NCI-H128 (cell line): ENCODE data around the gene SARS1.

Experiments used
- DNase-seq: peaks from one replicate; lab custom pipeline; 2025; ENCODE audit not compliant: unreplicated experiment; lab: John Stamatoyannopoulos, UW

The SARS1 gene

DNA sequence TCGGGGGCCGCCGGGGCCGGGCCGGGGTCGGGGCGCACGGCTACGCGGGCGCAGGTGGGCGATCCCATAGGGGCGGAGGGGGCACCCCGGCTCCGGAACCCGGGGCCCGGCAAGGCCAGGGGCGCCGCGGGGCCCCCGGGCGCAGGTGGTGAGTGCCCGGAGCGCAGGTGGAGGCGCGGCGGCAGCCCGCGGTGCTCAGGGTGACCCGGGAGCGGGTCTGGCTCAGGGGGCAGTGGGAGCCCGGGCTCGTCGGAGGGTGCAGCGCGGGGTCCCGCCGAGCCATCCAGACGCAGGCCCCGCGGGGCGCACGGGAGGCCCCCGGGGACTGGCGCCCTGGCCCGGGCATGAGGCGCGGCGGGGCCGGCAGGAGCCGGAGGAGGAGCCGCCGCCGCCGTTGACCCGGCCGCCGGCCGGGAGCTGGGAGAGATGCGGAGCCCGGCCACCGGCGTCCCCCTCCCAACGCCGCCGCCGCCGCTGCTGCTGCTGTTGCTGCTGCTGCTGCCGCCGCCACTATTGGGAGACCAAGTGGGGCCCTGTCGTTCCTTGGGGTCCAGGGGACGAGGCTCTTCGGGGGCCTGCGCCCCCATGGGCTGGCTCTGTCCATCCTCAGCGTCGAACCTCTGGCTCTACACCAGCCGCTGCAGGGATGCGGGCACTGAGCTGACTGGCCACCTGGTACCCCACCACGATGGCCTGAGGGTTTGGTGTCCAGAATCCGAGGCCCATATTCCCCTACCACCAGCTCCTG lies 36.1 kb downstream of the SARS1 start:
- no peak for DNase-seq

DNA sequence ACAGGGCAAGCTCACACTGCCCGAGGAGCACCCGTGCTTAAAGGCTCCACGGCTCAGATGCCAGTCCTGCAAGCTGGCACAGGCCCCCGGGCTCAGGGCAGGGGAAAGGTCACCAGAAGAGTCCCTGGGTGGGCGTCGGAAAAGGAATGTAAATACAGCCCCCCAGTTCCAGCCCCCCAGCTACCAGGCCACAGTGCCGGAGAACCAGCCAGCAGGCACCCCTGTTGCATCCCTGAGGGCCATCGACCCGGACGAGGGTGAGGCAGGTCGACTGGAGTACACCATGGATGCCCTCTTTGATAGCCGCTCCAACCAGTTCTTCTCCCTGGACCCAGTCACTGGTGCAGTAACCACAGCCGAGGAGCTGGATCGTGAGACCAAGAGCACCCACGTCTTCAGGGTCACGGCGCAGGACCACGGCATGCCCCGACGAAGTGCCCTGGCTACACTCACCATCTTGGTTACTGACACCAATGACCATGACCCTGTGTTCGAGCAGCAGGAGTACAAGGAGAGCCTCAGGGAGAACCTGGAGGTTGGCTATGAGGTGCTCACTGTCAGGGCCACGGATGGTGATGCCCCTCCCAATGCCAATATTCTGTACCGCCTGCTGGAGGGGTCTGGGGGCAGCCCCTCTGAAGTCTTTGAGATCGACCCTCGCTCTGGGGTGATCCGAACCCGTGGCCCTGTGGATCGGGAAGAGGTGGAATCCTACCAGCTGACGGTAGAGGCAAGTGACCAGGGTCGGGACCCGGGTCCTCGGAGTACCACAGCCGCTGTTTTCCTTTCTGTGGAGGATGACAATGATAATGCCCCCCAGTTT lies 36.9 kb downstream of the SARS1 start:
- DNase-seq, result no peak

- no peak for DNase-seq
Observed at GRCh38 chr1:109251277-109252166, 37.8 kb downstream of the SARS1 start.

- DNase-seq, result no peak
Observed at GRCh38 chr1:109252167-109252892, 38.6 kb downstream of the SARS1 start.

DNA sequence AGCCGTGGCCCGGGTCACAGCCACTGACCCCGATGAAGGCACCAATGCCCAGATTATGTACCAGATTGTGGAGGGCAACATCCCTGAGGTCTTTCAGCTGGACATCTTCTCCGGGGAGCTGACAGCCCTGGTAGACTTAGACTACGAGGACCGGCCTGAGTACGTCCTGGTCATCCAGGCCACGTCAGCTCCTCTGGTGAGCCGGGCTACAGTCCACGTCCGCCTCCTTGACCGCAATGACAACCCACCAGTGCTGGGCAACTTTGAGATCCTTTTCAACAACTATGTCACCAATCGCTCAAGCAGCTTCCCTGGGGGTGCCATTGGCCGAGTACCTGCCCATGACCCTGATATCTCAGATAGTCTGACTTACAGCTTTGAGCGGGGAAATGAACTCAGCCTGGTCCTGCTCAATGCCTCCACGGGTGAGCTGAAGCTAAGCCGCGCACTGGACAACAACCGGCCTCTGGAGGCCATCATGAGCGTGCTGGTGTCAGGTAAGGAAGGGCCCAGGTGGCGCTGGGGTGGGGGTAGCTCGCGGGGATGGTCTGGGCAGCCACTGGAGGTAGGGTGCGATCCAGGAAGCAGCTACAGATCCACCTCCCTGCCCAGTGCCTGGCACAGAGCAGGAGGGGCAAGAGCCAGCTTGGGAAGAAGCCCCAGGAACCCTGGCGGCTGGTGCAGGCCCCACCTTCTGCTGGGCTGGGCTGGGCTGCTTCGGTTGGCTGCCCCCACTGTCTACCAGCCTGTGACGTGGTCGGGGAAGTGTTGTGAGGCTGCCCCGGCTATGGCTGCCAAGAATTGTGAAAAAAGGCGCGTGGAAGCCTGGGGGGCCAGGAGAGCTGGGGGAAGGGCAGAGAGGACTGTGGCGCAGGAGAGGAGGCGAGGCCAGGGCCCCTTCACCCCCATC lies 39.4 kb downstream of the SARS1 start:
- peak; percentile 31 for DNase-seq

DNA sequence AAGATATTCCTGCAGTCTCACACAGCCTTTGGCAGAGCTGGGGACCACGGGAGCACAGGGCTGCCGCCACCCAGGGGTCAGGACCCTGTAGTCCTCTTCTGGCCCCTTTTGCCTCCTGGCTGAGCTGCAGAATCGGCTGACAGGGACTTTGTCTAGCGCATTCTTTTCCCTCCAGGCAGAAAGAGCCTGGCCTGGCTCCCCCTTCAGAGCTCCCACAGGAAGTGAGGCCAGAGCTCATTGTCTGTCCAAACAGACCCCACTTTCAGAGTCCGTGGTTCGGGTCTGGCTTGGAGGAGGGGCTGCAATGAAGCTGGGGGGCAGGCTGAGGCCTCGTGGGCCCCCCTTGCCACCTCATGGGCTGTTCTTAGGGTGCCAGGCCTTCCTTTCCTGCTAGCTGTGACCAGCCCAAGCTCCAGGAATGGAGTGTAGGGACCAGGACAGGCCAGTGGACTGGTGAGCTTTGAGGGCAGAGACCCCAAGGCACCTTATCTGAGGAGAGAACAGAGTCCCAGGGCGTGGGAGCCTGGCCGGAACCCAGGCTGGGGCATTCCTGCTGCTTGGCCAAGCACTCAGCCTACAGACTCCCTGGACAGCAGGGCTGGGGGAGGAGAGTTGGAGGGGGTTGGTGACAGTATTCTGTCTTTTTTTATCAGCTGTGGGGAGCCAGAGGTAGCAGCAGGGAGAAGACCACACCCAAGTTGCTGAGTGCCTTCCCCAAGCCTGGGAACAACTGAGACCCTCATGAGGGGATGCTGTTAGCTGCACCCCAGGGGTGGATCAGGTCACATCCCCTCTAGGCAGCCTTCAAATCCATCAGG lies 40.3 kb downstream of the SARS1 start:
- DNase-seq, result no peak

GRCh38 chr1:109254621-109255096 lies 40.9 kb downstream of the SARS1 start:
- no peak for DNase-seq

- DNase-seq, result no peak
Observed at GRCh38 chr1:109255097-109255651, 41.5 kb downstream of the SARS1 start.

DNA sequence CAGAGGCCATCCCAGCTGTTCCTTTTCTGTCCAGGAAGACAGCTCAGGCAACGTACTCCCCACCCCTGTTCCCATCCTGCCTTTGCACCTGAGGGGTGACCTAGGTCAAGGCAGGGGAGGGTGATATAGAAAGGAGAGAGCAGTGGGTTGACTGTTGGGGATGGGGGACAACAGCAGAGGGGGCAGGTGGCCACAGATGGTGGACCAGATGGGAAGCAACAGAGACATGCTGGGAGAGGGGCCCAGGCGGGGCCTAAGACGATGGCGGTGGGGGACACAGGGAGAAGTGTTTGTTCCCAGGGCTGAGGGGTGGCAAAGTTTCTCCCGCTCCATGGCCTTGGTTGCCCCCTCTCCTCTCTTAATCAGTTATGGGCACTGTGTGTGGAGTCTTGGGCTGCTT lies 42.0 kb downstream of the SARS1 start:
- DNase-seq, result no peak

GRCh38 chr1:109256085-109256484 lies 42.4 kb downstream of the SARS1 start:
- no peak for DNase-seq

- DNase-seq, result no peak
Observed at GRCh38 chr1:109256971-109257681, 43.4 kb downstream of the SARS1 start.

- DNase-seq, result no peak
Observed at GRCh38 chr1:109257682-109258421, 44.1 kb downstream of the SARS1 start.

DNA sequence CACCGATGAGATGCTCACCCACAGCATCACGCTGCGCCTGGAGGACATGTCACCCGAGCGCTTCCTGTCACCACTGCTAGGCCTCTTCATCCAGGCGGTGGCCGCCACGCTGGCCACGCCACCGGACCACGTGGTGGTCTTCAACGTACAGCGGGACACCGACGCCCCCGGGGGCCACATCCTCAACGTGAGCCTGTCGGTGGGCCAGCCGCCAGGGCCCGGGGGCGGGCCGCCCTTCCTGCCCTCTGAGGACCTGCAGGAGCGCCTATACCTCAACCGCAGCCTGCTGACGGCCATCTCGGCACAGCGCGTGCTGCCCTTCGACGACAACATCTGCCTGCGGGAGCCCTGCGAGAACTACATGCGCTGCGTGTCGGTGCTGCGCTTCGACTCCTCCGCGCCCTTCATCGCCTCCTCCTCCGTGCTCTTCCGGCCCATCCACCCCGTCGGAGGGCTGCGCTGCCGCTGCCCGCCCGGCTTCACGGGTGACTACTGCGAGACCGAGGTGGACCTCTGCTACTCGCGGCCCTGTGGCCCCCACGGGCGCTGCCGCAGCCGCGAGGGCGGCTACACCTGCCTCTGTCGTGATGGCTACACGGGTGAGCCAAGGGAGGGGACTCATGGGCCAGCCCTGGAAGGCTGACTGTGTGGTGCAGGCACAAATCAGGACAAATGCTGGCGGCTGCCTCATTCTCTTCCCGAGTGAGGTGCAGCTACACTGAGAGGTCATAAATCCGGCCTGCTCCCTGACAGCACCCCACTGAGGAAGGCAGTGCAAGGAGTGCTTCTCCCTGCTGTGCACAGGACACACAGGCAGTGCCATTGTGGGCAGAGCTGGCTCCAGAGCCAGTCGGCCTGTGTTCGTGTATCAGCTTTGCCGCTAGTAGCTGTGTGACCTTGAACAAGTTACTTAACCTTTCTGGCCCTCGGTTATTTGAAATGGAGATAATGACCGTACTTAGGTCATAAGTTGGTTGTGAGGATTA lies 45.1 kb downstream of the SARS1 start:
- DNase-seq, result no peak

DNA sequence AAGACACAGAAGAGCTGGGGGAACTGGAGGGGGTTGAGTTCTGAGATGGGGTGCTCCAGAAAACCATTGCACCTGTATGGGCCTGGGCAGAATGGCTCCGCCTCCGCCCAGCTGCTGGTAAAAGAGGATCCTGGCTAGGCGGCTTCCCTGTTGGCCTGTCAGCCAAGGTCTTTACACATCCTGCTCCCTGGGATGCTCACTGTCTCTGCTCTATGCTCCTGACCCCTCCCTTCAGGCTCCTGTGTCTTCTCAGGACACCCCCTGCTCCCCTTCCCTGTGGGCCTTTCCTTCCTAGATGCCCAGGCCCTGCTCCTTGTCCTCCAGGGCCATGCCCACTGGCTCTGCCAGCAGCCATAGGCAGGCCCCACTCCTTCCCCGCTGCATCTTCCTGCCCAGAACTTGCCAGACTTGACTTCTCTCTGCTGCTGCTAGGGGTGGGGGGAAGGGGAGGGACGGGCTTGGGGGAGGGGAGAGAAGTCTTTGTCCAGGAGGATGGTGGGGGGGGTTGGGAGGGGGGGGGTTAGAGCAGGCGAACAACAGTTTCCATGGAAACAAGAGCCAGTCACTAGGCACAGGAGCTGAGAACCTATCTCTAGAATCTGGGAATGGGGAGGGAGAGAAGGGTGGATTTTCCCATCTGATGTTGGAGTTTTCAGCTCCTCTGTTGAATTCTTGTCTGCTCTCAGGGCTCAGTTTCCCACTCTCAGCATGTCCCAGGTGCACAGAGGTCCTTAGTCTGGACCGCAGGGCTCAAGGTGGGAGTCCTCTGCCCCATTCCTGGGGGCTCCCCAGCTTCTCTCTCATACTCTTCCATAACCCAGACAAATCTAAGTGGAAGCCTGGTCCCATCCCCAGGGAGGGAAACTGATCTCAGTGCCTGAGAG lies 46.2 kb downstream of the SARS1 start:
- DNase-seq, result no peak

GRCh38 chr1:109261006-109261405 lies 47.3 kb downstream of the SARS1 start:
- DNase-seq, result no peak
